GM12872 (cell line): ENCODE data around the gene ADPRHL1.

Source experiments
- TF ChIP-seq, protein P1 (sequence below): IDR thresholded peaks from 3 replicates; pipeline ENCODE4 v1.5.1; 2011; ENCODE audit warnings: low read depth, mild to moderate bottlenecking, low read length, moderate library complexity; ENCODE audit not compliant: insufficient read depth

The ADPRHL1 gene

DNA sequence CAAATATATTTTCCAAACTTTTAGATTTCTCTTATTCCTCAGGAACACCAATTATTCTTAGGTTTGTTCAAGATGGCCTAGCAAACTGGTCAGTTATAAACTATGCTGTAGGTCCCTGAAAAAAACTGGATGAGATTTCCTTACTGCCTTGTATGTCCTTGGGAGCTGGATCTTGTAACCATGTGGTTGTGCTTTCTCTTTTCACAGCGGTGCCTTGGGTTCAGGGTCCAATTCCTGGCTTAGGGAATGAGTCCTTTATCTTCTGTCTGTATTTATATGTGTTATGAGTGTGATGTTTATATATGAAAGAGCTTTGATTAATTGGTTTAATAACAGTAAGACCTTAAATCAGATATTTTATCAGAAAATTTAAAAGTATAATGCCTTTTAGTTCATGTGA is 65.9 kb downstream of the ADPRHL1 start:
- TF ChIP-seq, protein P1, sequence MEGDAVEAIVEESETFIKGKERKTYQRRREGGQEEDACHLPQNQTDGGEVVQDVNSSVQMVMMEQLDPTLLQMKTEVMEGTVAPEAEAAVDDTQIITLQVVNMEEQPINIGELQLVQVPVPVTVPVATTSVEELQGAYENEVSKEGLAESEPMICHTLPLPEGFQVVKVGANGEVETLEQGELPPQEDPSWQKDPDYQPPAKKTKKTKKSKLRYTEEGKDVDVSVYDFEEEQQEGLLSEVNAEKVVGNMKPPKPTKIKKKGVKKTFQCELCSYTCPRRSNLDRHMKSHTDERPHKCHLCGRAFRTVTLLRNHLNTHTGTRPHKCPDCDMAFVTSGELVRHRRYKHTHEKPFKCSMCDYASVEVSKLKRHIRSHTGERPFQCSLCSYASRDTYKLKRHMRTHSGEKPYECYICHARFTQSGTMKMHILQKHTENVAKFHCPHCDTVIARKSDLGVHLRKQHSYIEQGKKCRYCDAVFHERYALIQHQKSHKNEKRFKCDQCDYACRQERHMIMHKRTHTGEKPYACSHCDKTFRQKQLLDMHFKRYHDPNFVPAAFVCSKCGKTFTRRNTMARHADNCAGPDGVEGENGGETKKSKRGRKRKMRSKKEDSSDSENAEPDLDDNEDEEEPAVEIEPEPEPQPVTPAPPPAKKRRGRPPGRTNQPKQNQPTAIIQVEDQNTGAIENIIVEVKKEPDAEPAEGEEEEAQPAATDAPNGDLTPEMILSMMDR, result no peak

DNA sequence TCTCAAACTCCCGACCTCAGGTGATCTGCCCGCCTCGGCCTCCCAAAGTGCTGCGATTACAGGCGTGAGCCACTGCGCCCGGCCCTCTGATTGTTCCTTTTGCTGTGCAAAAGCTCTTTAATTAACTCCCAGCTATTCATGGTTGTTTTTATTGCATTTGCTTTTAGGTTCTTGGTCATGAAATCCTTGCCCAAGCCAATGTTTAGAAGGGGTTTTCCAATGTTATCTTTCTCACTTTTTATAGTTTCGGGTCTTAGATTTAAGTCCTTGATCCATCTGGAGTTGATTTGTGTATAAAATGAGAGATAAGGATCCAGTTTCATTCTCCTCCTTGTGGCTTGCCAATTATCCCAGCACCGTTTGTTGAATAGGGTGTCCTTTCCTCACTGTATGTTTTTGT is 70.2 kb downstream of the ADPRHL1 start:
- TF ChIP-seq, protein P1, result no peak

DNA sequence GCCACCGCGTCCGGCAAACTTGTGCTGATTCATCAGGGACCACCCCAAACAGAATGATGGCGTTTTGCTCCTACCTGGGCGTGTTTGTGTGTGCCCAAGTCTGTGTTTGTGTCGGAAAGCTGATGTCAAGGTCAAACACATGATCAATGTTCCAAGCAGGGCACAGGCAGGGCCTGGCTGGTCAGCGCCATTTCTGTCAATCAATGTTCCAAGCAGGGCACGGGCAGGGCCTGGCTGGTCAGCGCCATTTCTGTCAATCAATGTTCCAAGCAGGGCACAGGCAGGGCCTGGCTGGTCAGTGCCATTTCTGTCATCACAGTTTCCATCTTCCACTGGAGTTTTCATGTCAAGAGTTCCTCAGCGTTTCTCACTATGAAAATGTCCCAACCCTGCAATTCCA is 74.5 kb downstream of the ADPRHL1 start:
- TF ChIP-seq, protein P1, result no peak

DNA sequence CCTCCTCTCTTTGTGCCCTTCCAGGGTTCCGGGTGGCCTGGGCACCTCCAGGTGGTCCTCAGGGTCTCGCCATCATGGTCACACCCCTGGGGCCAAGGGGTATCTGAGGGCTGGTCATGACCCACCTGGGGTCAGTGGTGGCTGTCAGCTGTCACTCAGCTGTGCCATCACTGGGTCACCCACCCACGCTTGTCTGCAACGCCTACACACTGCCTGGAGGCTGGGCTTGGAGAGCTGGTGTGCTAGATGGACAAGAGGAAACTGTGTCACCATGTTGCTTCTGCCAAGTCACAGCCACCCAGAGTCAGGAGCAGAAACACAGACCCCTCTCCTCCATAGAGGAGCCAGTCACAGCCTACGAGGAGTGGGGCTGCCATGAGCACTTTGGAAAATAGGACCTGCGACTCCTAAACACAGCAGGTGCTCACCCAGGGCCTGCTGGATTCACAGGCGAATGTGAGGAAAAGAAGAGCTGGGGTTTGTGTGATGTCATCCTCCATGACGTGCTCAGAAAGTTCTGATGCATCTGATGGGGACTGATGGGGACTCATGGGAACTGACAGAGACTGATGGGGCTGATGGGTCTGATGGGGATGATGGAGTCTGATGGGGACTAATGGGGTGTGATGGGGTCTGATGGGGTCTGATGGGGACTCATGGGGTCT is 78.6 kb downstream of the ADPRHL1 start:
- TF ChIP-seq, protein P1, result no peak

DNA sequence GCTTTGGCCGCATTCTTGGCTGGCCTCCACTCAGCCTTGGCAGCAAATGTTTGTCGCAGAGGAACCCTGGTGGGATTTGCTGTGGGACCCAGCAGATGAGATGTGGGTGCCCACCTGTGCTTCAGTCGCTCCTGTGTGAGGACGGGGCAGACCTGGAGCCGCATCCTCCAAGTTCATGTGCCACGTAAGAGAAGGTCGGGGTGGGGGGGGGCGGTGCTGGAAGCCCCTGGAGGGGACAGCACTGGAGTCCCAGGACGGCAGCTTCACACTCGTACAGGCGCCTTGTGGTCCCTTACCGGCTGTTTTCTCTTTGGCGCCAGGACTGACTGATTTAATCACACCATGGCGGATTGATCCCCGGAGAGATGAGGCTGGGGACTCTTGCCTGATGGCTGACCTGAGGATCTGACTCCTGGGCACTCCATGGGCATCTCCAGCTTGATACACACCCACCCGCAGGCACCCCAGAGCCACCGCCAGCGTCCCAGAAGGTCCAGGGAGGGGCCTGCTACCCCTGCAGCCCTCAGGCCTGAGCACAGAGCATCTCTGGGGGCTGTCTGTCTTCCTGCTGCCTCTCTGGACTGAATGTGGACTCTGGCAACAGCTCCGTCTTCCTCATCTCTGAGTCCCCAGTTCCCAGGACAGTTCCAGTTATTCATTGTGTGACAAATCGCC is 79.3 kb downstream of the ADPRHL1 start:
- TF ChIP-seq, protein P1, result no peak

DNA sequence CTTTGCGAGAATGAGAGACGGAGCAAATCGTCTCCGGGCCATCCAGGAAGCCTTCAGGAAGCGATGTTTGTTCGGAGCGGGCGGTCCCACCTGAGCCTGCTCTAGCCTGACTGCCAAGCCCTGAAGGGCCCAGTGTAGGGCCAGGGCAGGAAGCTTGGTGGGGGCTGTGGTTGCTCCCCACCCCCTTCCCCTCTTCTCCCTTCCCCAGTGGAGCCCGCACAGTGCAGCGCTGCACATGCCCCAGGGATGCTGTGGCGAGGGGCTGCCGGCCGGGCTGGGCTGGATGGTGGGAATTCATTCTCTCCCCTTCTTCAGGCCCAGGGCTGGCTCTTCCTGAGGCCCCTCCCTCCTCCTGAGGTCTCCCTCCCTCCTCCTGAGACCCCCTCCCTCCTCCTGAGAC is 82.2 kb downstream of the ADPRHL1 start:
- TF ChIP-seq, protein P1, result no peak

DNA sequence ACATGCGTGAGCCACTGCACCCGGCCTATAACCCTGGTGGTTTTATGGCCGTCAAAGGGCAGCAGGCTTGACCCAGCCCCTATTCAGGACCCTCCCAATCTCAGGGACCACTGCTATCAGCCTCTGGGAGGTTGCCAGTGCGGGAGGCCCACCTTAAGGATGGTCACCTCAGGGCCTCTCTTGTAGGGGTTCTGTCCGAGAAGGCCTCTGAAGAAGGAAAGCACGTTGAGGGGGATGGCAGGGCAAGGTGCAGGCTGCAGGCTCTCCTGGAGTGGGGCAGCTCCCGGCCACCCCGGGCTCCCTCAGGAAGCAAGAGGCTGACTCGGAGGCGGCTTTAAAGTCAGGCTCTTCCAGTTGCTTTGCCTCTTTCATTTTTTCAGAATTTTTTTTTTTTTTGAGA is 83.4 kb downstream of the ADPRHL1 start:
- TF ChIP-seq, protein P1, result no peak
